Measurements from ENCODE around the gene SLX4IP.

Gene SLX4IP

GRCh38 chr20:10649797-10650160 lies 214.7 kb downstream of the SLX4IP start:
- no peak for DNase-seq (ENCODE audit: low read depth)

- no peak for DNase-seq (ENCODE audit: low read depth)
Observed at GRCh38 chr20:10651227-10651990, 216.3 kb downstream of the SLX4IP start.

DNA sequence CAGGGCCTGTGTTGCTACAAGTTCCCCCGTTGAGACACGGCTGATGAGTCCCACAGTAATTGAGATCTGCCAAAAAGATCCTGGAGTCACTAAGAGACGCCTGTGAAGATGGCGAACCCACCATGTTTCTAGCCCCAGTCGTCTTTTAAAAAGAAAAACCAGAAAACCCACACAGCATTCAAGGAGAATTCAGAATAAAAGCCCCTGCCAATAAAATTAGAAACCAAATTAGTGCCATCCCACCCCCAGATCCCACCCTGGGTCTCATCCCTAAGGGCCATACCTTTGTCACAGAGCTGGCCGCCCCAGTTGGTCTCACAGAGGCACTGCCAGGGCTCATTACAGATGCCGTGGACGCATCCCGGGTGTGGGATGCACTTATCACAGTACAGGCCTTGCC lies 217.1 kb downstream of the SLX4IP start:
- no peak for DNase-seq (ENCODE audit: low read depth)

- DNase-seq (ENCODE audit: low read depth), result no peak
Observed at GRCh38 chr20:10652660-10653261, 217.7 kb downstream of the SLX4IP start.

GRCh38 chr20:10653599-10654249 lies 218.6 kb downstream of the SLX4IP start:
- no peak for DNase-seq (ENCODE audit: low read depth)

GRCh38 chr20:10654250-10654610 lies 219.1 kb downstream of the SLX4IP start:
- no peak for DNase-seq (ENCODE audit: low read depth)

DNA sequence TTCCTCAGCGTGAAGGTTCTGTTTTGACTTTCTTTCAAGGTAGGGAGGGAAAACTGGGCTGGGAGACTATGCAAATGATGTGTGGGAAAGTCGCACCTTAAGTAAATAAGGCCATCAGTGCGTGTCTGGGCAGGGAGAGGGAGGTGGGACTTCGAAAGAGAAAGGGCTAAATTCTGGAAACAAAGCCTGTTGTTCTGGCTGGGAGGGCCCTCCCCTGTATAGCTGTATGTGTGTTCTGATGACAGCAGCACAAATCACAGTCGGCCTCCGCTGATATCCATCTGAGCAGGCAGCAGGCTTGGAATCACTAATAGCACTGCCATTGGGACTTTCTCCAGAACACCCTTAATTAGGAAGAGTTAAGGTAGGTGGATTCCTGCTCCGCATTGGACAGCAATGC lies 219.5 kb downstream of the SLX4IP start:
- no peak for DNase-seq (ENCODE audit: low read depth)

DNA sequence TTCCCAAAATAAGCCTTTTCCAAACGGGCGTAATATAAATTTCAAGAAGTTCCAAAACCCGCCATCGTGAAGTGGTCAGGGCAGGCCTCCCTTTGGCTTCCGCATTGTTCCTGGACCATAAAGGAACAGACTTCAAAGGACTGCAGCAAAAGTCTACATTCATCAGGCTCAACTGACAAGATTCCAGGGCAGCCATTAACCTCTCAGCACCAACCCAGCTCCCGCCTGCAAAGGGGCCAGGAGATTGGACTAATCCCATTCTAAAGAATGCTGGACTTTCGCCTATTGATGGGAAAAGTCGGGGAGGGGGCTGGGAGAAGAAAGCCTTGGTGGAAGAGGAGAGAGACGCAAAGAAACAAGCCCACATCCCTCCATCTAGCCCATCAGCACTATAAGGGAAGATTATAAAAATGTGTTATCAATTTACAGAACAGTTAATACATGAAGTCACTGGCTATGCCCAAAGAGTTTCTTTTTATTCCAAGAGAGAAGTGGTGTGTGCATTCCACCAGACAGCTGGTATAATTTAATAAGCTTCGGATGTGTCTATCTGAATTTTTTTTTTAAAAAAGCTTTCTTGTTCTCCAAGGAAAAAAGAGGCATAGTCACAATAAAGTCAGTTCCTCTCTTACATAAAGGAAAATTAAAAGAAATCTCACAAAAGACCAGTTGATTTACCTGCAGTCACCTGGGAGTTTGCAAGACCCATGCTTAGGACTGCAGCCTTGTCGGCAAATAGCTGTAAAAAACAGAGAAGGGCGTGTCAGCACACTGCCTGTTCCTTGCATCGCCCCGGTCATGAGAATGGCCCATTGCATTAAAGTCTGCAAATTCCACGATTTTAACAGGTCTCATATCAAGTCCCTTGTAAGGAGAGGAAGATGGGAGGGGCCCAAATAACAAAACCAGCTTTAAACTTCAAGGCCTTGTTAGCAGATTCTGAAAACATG lies 220.9 kb downstream of the SLX4IP start:
- no peak for DNase-seq (ENCODE audit: low read depth)

DNA sequence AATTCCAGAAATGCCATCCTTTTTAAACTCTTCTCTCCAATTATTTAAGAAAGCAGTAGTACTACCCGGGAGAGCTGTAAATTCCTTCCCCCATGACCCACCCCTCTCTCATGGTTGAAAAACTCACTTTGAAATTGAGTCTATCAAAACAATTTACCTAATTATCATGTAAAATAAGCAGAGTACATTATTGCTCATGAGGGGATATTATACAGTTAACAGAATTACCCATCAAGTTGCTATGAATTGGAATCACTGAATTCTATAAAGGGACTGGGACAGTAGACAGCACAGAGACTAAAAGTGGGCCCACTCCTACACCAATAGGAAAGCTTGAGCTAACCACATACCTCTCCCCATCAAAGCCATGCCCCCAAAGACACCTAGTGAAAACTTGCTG lies 222.3 kb downstream of the SLX4IP start:
- no peak for DNase-seq (ENCODE audit: low read depth)

DNA sequence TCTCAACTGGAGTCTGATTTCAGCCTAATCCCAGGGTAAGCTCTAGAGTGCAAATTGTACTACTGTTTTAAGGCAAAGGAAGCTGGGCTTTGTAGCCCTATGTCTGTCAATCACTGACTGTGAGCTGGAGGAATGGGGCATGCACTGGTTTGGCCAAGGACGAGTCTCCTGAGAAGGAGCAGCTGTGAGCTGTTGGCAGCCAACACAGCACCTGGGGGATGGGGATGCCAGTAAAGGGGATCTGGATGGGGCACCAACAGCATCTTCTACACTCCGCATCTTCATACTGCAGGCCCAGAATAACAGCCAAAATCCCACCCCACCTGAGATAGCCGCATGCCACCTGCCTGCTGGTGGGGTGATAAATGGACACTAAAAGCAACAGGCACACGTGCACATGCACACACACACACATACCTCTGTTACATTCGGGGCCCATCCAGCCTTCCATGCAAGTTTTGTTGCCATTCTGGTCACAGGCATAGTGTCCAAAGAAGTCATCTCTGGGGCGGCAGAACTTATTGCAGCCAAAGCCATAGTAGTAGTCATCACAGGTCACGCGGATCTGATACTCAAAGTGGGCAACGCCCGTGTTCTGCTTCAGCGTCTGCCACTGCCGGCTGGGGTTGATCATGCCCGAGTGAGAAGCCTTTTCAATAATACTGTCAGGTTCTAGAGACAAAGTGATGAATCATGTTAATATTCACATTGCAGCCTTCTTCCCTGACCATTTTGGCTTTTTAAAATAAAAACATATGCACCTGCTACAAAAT lies 223.1 kb downstream of the SLX4IP start:
- DNase-seq (ENCODE audit: low read depth), result no peak

DNA sequence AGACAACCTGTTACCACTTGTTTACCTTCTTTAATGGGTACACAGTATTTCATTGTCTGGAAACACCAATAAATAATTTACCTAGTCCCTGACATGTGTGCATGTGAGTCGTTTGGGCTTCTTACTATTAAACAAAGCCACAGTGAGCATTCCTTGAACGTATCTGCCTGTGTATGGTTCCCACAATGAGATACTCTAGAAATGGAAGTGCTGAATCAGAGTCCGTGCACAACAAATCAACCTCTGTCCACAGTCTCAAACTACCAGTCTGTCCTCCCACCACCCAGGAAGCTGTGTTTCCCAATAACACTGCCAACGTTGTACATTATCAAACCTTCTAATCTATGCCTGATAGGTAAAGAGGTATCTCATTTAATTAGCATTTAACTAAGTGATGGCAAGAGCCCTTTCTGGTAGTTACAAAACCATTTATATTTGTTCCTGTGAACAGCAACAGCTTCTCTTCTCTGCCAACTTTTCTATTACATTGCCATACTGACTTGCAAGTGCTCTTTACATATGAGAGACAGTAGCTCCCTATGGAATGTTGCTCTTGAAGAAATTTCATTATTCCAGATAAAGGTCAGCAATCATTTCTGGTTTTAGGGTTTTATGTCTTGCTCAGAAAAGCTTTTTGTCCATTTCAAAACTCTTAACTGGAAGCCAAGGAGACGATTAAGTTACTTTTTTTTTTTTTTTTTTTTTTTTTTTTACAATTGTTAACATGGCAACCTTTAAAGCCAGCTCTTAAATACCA lies 223.9 kb downstream of the SLX4IP start:
- no peak for DNase-seq (ENCODE audit: low read depth)

- no peak for DNase-seq (ENCODE audit: low read depth)
Observed at GRCh38 chr20:10659651-10660601, 224.8 kb downstream of the SLX4IP start.

GRCh38 chr20:10660661-10661060 lies 225.6 kb downstream of the SLX4IP start:
- no peak for DNase-seq (ENCODE audit: low read depth)

DNA sequence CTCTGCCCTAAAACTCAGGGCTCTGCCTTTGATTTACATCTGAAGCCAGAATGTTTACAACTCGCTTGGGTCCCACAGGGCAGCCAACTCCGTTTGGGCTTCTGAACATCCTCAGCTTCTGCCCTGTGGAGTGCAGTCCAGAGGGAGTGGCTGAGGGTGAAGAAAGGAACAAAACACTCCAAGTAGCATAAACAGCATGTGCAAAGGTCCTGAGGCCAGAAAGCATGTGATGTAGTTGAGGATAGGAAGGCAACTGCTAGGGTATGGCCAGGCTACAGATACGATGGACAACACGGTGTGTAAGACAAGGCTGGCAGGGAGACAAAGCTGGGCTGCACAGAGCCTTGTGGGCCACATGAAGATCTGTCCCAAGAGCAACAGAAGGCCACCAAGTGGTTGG lies 226.2 kb downstream of the SLX4IP start:
- DNase-seq (ENCODE audit: low read depth), result no peak

DNA sequence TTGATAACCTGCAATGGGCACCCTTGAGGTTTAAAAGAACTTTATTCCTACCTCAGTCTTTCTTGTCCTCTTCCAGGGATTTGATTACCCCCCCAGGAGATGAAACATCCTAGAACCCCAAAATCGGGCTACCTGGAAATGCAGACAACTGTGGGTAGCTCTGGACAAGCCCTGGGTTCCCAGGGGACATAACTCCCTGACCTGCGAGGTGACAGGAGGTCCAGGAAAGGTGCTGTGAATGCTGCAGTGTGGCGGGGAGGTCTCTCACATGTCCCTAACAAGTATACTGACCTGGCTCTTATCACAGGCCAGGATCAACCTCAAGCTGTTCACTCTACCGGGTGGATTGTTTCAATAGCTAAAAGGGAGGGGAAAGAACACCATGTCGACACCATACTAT lies 227.0 kb downstream of the SLX4IP start:
- no peak for DNase-seq (ENCODE audit: low read depth)

GRCh38 chr20:10662661-10663458 lies 227.8 kb downstream of the SLX4IP start:
- no peak for DNase-seq (ENCODE audit: low read depth)

GRCh38 chr20:10663756-10664155 lies 228.7 kb downstream of the SLX4IP start:
- no peak for DNase-seq (ENCODE audit: low read depth)

- DNase-seq (ENCODE audit: low read depth), result no peak
Observed at GRCh38 chr20:10665027-10665561, 230.0 kb downstream of the SLX4IP start.

- DNase-seq (ENCODE audit: low read depth), result no peak
Observed at GRCh38 chr20:10665791-10666190, 230.7 kb downstream of the SLX4IP start.
